Activated CD4-positive, alpha-beta T cell treated with anti-CD3 and anti-CD28 coated beads for 36 hours (primary cell): ENCODE measurements around the gene GOLT1A. TPM values are rescaled to one million over a fixed set of nuclear protein-coding genes. Genes with fewer than 3 reads are reported as not detected.
A peak's percentile ranks its signal among the peaks of the same experiment; 100 is the strongest.

Experiments used
- ATAC-seq: fragments of 200-7000 bp; cut with Tn5 transposase; one replicate; pipeline ENCODE4 v1.10.0; 2021; ENCODE audit warnings: mild to moderate bottlenecking, moderate library complexity
- CTCF ChIA-PET: fragments of 350-600 bp; sonication (Branson Sonifier 250); formaldehyde crosslinking; loops from one replicate; lab custom pipeline; 2021; ENCODE audit warnings: antibody characterized with exemption; lab: Charles Lee
- POLR2A ChIA-PET: fragments of 350-600 bp; sonication (Branson Sonifier 250); formaldehyde crosslinking; loops from one replicate; lab custom pipeline; 2021; ENCODE audit warnings: antibody characterized with exemption, inconsistent platforms; lab: Charles Lee
- DNase-seq: peaks from one replicate; pipeline ENCODE4 v3.0.0-alpha.2; 2020
- H3K27ac Mint-ChIP-seq: one replicate; pipeline ENCODE4 v1.8.0; 2021; ENCODE audit warnings: mixed read lengths
- H3K27me3 Mint-ChIP-seq: one replicate; pipeline ENCODE4 v1.8.0; 2021; ENCODE audit warnings: mixed read lengths
- H3K36me3 Mint-ChIP-seq: one replicate; pipeline ENCODE4 v1.8.0; 2021; ENCODE audit warnings: low read depth, mixed read lengths
- H3K4me1 Mint-ChIP-seq: one replicate; pipeline ENCODE4 v1.8.0; 2021; ENCODE audit warnings: mixed read lengths
- H3K4me3 Mint-ChIP-seq: one replicate; pipeline ENCODE4 v1.8.0; 2021; ENCODE audit warnings: mild to moderate bottlenecking, moderate library complexity, mixed read lengths
- H3K9me3 Mint-ChIP-seq: one replicate; pipeline ENCODE4 v1.8.0; 2021; ENCODE audit warnings: low read depth, mixed read lengths
- intact Hi-C, 2 experiments: fragments of 100-400 bp; cut with DNase I in 1 of 2; cut with micrococcal nuclease in 1 of 2; formaldehyde crosslinking; loops; one replicate each; pipeline versions ENCODE4 v1.14.2 to v1.15.1; 2022 to 2024; cut with DNase I, micrococcal nuclease
- total RNA-seq, 2 experiments: library from RNA; stranded (reverse); gene quantifications; one replicate each; pipeline ENCODE4 v1.2.3, GENCODE V29; 2021

The GOLT1A gene
- under 1 TPM; 0.21 to 0.69 TPM for total RNA-seq

GRCh38 chr1:204213668-204214662 lies at the start of gene GOLT1A:
GOLT1A (minus strand) TSS chr1:204213988; CDS start chr1:204213906, 82 bp downstream.
- DNase-seq (peak; percentile 78), ATAC-seq (peak; percentile 79)
- Mint-ChIP-seq H3K36me3 (no peaks in the 10 kb centered on the region), H3K4me1 (peaks cover 8% of the 10 kb centered on the region), H3K9me3 (no peaks in the 10 kb centered on the region), H3K27me3 (peaks cover 4% of the 10 kb centered on the region), H3K4me3 (peak within 1 kb of the TSS; percentile 34), H3K27ac (no peak within 1 kb of the TSS)
- CTCF ChIA-PET, result interaction anchor here (0.5 to 4.4 kb wide), 16 partner anchors 7 to 1210 kb away, joined by 3 to 27 read pairs (median 3); partner anchors contain the start of genes MDM4 and PLEKHA6
- intact Hi-C loops, result loop anchor here (1.0 kb wide), 2 partner anchors 149 to 184 kb away; no protein-coding TSS in a partner anchor
- POLR2A ChIA-PET, result interaction anchor here (0.9 kb wide), 1 partner anchor 146 kb away, joined by 4 read pairs; the partner anchor contains the start of gene PLEKHA6

GRCh38 chr1:204263254-204263910 lies 49.6 kb upstream of the GOLT1A start:
- H3K9me3 Mint-ChIP-seq, result no peaks in the 10 kb centered on the region
- CTCF ChIA-PET, result interaction anchor here (0.8 to 1.7 kb wide), 2 partner anchors 9 to 56 kb away, joined by 3 to 5 read pairs; no protein-coding TSS in a partner anchor
- H3K27ac Mint-ChIP-seq, result no peak overlapping the region
- DNase-seq, result no peak
- no peak overlapping the region for H3K4me3 Mint-ChIP-seq
- ATAC-seq, result no peak
- H3K36me3 Mint-ChIP-seq, result no peaks in the 10 kb centered on the region
- no peaks in the 10 kb centered on the region for H3K4me1 Mint-ChIP-seq
- no peaks in the 10 kb centered on the region for H3K27me3 Mint-ChIP-seq
- intact Hi-C loops, result no loop called here
- POLR2A ChIA-PET, result no interaction called here

DNA sequence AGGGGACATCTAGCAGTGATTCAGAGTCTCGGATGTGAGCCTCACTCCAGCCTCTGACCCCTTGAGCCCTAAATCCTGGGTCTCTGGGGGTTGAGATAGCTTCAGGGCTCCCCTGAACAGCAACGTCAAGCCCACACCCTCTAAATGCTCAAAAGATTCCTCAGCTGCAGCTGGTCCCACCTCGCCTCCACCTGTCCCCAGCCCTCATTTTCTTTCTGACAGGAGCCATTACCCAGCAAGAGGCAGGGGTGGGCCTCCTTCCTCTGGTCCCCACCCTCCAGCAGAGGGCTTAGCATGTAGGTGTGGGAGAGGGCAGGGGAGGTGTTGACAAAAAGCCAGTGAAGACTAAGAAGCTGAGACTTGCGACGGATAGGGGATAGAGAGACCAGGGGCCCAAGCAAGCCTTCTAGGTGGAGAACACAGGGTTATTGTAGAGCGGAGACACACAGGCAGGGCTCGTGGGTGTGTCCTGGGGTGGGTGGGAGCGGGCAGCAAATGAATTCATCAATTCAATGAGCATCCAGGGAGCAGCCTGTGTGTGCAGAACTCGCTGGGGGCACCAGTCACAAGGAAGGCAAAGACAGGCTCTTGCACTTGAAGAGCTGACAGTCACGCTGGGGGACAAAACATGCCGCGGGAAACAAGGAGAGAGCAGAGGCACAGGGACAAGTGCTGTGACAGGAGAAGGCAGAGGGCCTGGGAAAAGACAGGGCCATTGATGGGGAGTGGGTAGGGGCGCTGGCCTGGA lies 48.9 kb upstream of the GOLT1A start:
- intact Hi-C loops, result no loop called here
- Mint-ChIP-seq H3K4me1 (no peaks in the 10 kb centered on the region), H3K36me3 (no peaks in the 10 kb centered on the region), H3K4me3 (no peak overlapping the region), H3K27ac (no peak overlapping the region), H3K27me3 (no peaks in the 10 kb centered on the region), H3K9me3 (no peaks in the 10 kb centered on the region)
- ChIA-PET CTCF (interaction anchor here (0.7 to 1.7 kb wide), 6 partner anchors 8 to 133 kb away, joined by 3 to 5 read pairs (median 4); no protein-coding TSS in a partner anchor), POLR2A (no interaction called here)
- ATAC-seq (no peak), DNase-seq (no peak)

- Mint-ChIP-seq H3K36me3 (no peaks in the 10 kb centered on the region), H3K4me1 (no peaks in the 10 kb centered on the region), H3K27me3 (no peaks in the 10 kb centered on the region), H3K27ac (no peak overlapping the region), H3K4me3 (no peak overlapping the region), H3K9me3 (no peaks in the 10 kb centered on the region)
- CTCF ChIA-PET, result interaction anchor here (0.7 to 1.5 kb wide), 5 partner anchors 15 to 133 kb away, joined by 3 to 4 read pairs (median 4); no protein-coding TSS in a partner anchor
- POLR2A ChIA-PET, result no interaction called here
- DNase-seq (no peak), ATAC-seq (no peak)
- intact Hi-C loops, result no loop called here
Measured at GRCh38 chr1:204261746-204262505, 48.1 kb upstream of the GOLT1A start.

DNA sequence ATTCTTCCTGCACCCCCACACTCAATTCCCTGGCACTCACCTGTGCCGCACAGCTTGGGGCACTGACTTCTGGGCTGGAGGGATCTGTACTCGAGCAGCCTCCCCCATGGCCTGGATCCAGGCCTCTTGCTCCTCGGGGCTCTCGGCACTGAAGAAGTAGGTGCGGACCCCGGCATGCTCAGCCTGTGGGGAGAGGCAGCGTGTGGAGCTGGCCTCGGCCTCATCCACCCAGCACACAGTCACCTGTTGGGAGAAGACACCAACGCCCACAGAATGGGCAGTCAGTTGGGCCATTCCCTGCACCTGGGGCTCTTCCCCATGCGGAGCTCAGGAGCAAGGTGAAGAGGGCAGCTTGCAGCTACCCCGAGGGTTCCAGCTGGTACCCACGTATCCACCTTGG lies 47.5 kb upstream of the GOLT1A start:
- ChIA-PET CTCF (interaction anchor here (1.5 kb wide), 2 partner anchors 16 to 132 kb away, joined by 4 read pairs; no protein-coding TSS in a partner anchor), POLR2A (no interaction called here)
- DNase-seq, result no peak
- ATAC-seq, result no peak
- no peaks in the 10 kb centered on the region for H3K27me3 Mint-ChIP-seq
- no peak overlapping the region for H3K27ac Mint-ChIP-seq
- no peaks in the 10 kb centered on the region for H3K9me3 Mint-ChIP-seq
- intact Hi-C loops, result no loop called here
- no peaks in the 10 kb centered on the region for H3K36me3 Mint-ChIP-seq
- H3K4me3 Mint-ChIP-seq, result no peak overlapping the region
- H3K4me1 Mint-ChIP-seq, result no peaks in the 10 kb centered on the region

GRCh38 chr1:204260601-204261197 lies 46.9 kb upstream of the GOLT1A start:
- no peak overlapping the region for H3K27ac Mint-ChIP-seq
- no peak overlapping the region for H3K4me3 Mint-ChIP-seq
- no peaks in the 10 kb centered on the region for H3K9me3 Mint-ChIP-seq
- DNase-seq (no peak), ATAC-seq (no peak)
- no peaks in the 10 kb centered on the region for H3K4me1 Mint-ChIP-seq
- CTCF ChIA-PET, result interaction anchor here (0.6 kb wide), 1 partner anchor 24 kb away, joined by 3 read pairs; no protein-coding TSS in a partner anchor
- no peaks in the 10 kb centered on the region for H3K27me3 Mint-ChIP-seq
- H3K36me3 Mint-ChIP-seq, result no peaks in the 10 kb centered on the region
- intact Hi-C loops, result no loop called here
- POLR2A ChIA-PET, result no interaction called here

- ChIA-PET CTCF (interaction anchor here (0.7 to 2.4 kb wide), 8 partner anchors 94 to 707 kb away, joined by 3 to 11 read pairs (median 4); partner anchors contain the start of gene PLEKHA6), POLR2A (no interaction called here)
- Mint-ChIP-seq H3K27me3 (no peaks in the 10 kb centered on the region), H3K36me3 (no peaks in the 10 kb centered on the region), H3K27ac (no peak overlapping the region), H3K4me1 (no peaks in the 10 kb centered on the region), H3K9me3 (no peaks in the 10 kb centered on the region), H3K4me3 (no peak overlapping the region)
- no peak for DNase-seq
- intact Hi-C loops, result no loop called here
- ATAC-seq, result no peak
Measured at GRCh38 chr1:204259782-204260181, 46.0 kb upstream of the GOLT1A start.

- POLR2A ChIA-PET, result no interaction called here
- no peaks in the 10 kb centered on the region for H3K4me1 Mint-ChIP-seq
- intact Hi-C loops, result no loop called here
- CTCF ChIA-PET, result interaction anchor here (0.6 to 2.4 kb wide), 19 partner anchors 9 to 546 kb away, joined by 3 to 11 read pairs (median 3); partner anchors contain the start of gene PLEKHA6
- H3K36me3 Mint-ChIP-seq, result no peaks in the 10 kb centered on the region
- H3K9me3 Mint-ChIP-seq, result no peaks in the 10 kb centered on the region
- ATAC-seq (no peak), DNase-seq (no peak)
- H3K4me3 Mint-ChIP-seq, result no peak overlapping the region
- no peak overlapping the region for H3K27ac Mint-ChIP-seq
- no peaks in the 10 kb centered on the region for H3K27me3 Mint-ChIP-seq
Measured at GRCh38 chr1:204259196-204259595, 45.4 kb upstream of the GOLT1A start.

GRCh38 chr1:204258213-204259115 lies 44.7 kb upstream of the GOLT1A start:
- no peaks in the 10 kb centered on the region for H3K4me1 Mint-ChIP-seq
- ChIA-PET CTCF (interaction anchor here (0.6 to 2.4 kb wide), 24 partner anchors 8 to 547 kb away, joined by 3 to 11 read pairs (median 3); partner anchors contain the start of gene PLEKHA6), POLR2A (no interaction called here)
- ATAC-seq (peak; percentile 66), DNase-seq (peak; percentile 71)
- intact Hi-C loops, result loop anchor here (1.0 kb wide), 1 partner anchor 105 kb away; no protein-coding TSS in a partner anchor
- no peaks in the 10 kb centered on the region for H3K27me3 Mint-ChIP-seq
- H3K36me3 Mint-ChIP-seq, result no peaks in the 10 kb centered on the region
- no peak overlapping the region for H3K27ac Mint-ChIP-seq
- H3K4me3 Mint-ChIP-seq, result no peak overlapping the region
- H3K9me3 Mint-ChIP-seq, result no peaks in the 10 kb centered on the region
